ENCODE measurements around the gene SNX1.
"Not testable (repeated sequence)": the region's sequence is repeated elsewhere in the genome, so short reads cannot be mapped to it uniquely, and the experiment has no call there.

The SNX1 gene

GRCh38 chr15:64095795-64096667 is at the start of gene SNX1:
Gene SNX1 (plus strand): TSS chr15:64095982. CDS start chr15:64096014, 32 bp downstream.
- peak; percentile 89 for DNase-seq

DNA sequence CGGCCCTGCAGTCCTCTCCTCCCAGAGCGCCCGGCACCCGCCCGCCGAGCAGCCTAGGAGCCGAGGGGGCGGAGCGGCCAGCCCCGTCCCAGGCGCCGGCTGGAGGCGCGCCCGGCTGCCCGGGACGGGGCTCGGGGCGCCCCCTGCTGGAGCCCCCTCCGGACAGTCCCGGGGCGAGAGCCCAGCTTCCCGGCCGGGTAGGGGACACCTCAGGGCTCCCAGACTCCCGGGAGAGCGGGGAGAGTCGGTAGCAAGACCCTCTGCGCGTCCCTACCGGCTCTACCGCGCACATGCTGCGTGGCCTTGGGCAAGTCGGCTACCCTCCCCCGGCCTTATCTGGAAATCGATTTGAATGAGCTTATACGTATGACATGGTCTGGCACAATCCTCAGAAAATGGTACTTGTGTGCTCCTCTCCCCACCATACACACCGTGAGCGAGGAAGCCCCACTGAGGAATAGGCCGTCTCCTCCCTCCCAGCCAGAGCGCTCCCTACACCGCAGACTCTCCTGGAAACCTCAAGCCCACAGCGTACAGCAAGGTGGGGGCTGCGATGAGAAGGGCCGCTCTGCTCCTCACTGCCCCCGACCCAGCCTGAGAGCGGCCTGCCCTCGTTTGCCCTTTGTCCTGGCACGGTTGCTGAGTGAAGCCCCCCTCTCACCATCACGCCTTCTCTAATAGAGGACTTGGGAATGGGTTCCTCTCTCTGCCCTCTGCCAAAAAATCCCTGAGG is 49.2 kb upstream of the SNX1 start, which contains the start of gene DAPK2:
Gene DAPK2 (minus strand): TSS at position 65 of the 733 bp plus-strand sequence. CDS start 6,224 bp downstream, outside the sequence.
- DNase-seq, result peak; percentile 69

DNA sequence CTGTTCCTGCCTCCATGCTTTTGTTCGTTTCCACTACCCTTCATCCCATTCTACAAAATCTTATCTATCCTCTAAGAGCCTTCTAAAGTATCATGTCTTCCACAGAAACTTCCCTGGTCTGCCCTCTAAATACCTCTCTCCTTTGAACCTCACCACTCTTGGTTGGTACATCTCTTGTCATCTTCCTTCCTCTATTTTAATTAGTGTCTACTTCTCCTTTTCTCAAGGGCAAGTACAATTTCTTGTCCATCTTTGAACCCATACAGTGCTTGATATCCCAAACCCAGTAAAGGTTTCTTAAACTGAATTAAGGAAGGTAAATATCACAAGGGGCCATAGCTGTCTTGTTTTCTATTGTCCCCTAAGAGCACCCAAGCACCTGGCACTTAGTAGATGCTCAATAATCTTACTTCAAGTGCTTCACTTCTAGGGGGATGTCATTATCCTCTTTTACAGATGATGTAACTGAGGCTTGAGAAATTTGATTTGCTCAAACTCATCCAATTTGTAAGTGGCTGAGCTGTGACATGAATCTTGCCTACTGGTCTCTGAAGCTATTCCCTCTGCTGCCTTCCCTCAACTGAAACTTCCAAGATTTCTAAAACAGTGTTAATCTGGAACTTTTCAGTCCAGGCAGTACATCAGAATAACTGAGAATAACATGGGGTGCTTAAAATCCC is 46.9 kb upstream of the SNX1 start:
- no peak for DNase-seq

- no peak for DNase-seq
These were observed 45.3 kb upstream of the SNX1 start for GRCh38 chr15:64050281-64051092.

DNA sequence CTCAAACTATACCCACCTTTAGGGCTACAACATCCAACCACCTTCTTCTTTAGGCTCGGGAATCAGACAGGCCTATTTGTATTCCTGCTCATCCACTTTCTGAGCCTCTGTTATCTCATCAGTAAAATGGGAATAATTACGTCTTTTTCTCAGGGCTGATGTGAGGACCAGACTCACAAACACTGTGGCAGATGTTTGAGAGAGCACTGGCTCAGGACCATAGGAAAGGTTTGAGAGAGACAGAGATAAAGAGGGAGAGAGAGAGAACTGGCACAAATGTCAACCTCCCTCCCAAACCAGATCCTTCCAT is 44.7 kb upstream of the SNX1 start:
- no peak for DNase-seq

- no peak for DNase-seq
These were observed 44.1 kb upstream of the SNX1 start for GRCh38 chr15:64051407-64052259.

GRCh38 chr15:64052925-64053491 is 42.8 kb upstream of the SNX1 start:
- no peak for DNase-seq

DNA sequence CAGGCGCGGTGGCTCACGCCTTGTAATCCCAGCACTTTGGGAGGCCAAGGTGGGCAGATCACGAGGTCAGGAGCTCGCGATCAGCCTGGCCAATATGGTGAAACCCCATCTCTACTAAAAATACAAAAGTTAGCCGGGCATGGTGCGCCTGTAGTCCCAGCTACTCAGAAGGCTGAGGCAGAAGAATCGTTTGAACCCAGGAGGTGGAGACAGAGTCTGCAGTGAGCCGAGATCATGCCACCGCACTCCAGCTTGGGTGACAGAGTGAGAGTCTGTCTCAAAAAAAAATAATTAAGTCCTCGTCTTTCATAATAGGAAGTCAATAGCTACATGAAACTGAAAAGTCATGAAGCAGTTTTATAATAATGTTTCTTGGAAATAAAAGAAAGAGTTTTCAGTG is 42.1 kb upstream of the SNX1 start:
- not testable (repeated sequence) for DNase-seq

DNA sequence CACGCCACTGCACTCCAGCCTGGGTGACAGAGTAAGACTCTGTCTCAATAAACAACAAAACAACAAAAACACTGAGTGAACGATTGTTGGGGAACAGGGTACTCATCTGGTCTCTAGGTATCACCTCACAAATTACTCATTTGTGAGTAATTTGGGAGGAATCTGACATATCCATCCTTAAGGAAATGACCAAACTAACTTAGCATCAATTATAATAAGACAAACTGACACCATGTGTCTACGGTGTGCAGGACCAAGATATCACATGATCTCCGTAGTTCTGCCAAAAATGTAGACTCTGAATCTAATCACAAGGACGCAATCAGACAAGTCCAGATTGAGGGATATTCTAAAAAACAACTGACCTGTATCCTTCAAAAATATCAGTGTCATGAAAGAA is 37.5 kb upstream of the SNX1 start:
- no peak for DNase-seq

DNA sequence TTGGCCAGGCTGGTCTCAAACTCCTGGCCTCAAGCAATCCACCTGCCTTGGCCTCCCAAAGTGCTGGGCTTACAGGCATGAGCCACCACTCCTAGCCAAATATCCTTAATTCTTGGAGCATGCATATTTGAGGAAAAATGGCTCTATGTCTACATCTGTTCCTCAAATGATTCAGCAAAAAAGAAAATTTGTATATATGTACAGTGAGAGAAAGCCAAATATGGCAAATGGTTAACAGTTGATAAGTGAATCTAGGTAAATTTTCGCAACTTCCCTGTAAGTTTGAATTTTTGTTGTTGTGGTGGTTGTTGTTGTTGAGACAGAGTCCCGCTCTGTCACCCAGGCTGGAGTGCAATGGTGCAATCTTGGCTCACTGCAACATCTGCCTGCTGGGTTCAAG is 36.7 kb upstream of the SNX1 start:
- not testable (repeated sequence) for DNase-seq

DNA sequence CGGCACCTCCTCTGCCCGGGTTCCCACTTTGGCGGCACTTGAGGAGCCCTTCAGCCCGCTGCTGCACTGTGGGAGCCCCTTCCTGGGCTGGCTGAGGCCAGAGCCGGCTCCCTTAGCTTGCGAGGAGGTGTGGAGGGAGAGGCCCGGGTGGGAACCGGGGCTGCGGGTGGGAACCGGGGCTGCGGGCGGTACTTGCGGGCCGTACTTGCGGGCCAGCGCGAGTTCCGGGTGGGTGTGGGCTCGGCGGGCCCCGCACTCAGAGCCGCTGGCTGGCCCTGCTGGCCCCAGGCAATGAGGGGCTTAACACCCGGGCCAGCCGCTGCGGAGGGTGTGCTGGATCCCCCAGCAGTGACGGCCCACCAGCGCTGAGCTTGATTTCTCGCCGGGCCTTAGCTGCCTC is 35.1 kb upstream of the SNX1 start:
- DNase-seq, result no peak

DNA sequence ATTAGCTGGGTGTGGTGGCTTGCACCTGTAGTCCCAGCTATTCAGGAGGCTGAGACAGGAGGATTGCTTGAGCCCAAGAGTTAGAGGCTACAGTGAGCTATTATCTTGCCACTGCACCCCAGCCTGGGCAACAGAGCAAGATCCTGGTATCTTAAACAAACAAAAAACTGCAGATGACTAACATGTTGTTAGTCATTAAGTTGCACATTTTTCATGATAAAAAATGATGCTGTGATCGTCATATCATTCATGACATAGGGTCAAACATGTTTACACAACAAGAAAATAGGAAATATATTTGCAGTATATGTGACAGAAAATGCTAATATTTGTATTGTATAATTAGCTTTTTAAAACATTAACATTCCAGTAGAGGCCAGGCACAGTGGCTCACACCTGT is 29.3 kb upstream of the SNX1 start:
- no peak for DNase-seq

DNA sequence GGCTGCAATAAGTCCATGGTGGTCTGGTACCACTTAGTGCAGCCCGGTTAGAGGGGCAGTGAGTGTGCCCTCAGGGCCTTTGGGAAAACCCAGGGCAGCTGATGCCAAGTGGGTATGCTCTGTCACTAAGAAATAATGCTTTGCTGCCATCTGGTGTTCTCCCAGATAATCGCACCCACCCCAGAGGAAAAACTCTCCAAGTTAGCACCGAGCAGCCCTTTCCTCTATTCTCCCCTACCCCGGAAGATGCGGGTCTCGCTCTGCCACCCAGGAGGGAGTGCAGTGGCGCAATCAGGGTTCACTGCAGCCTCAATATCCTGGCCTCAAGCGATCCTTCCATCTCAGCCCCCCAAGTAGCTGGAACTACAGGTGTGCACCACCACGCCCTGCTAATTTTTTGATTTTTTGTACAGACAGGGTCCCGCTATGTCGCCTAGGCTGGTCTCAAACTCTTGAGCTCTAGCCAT is 28.2 kb upstream of the SNX1 start:
- peak; percentile 27 for DNase-seq

- DNase-seq, result no peak
These were observed 27.6 kb upstream of the SNX1 start for GRCh38 chr15:64068133-64068532.

DNA sequence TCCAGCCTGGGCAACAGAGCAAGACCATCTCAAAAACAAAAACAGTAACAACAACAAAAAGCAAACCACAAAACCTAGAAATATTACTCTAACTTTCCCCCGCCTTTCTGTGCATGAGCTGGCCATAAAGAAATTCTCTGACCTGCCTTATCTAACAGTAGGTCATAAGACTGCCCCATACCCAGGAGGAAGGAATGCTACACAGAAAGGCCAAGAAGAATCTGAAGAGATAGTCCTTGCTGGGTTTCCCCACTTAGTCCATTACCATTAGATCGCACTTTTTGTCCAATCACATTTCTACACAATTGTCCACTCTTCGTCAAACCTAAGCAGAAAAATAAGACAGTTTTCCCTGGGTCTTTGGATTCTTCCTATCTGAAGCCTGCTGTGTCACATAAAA is 25.7 kb upstream of the SNX1 start:
- no peak for DNase-seq

GRCh38 chr15:64070965-64071851 is 24.6 kb upstream of the SNX1 start:
- DNase-seq, result no peak

- no peak for DNase-seq
These were observed 23.6 kb upstream of the SNX1 start for GRCh38 chr15:64071931-64072765.

DNA sequence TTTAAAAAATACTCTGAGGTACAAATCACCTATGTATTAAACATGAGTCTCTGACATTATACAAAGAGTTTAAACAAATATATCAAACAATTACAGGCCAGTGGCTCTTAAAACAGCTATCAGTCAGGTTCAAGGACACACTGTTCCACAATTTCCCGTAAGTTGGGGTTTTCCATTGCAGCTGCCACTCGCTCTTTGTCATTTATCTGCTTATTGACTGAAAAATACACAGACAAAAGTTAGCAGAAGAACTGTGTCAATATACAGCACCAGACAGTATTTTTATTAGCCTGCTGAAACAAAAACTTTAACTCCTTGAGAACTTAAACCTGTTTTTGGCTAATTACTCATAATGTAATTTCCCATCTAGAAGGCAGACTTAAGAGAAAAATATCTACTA is 23.0 kb upstream of the SNX1 start:
- no peak for DNase-seq

DNA sequence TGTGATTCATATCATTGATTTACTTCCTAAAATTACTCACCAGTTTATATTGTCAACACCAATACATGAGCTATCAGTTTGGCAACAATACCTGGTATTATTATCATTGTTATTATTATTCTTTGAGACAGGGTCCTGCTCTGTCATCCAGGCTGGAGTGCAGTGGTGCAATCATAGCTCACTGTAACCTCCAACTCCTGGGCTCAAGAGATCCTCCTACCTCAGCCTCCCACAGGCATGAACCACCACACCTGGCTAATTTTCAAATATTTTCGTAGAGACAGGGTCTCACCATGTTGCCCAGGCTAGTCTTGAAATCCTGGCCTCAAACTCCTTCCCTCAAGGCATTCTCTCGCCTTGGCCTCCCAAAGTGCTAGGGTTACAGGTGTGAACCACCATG is 22.3 kb upstream of the SNX1 start:
- not testable (repeated sequence) for DNase-seq
